Colon (tissue), 2 donors: ENCODE results near the gene TNK1.
"Not testable (repeated sequence)": the region's sequence is repeated elsewhere in the genome, so short reads cannot be mapped to it uniquely, and the experiment has no call there.

Experiments used
- FAIRE-seq: peaks from 2 replicates; lab custom pipeline; 2012; peaks lifted over from hg19 to GRCh38; lab: Jason Lieb, UNC
- donor health status: control.
- donor health status: control.

TNK1 gene

GRCh38 chr17:7380855-7381683, at the start of gene TNK1:
TSS of gene TNK1 (plus strand) at chr17:7381089. CDS start at chr17:7382927, 1,838 bp downstream.
- no peak for FAIRE-seq

DNA sequence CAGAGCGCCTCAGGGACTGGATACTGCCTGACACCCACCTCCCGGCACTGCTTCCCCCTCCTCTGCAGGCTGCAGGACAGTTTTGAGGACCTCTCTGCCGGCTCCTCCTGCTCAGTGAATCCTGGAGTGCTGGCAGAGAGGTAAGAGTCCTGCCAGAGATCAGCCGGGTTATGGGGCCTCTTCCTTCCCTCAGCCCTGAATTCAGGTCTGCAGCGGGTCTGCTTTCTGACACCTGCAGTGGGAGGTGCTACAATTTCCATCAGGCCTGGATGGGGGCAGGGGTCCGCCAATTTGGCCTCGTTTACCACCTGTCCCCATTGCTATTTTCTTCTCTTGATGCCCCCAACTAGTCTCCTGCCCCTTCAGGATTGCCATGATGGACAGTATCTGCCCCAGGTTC, 48.8 kb upstream of the TNK1 start:
- no peak for FAIRE-seq

DNA sequence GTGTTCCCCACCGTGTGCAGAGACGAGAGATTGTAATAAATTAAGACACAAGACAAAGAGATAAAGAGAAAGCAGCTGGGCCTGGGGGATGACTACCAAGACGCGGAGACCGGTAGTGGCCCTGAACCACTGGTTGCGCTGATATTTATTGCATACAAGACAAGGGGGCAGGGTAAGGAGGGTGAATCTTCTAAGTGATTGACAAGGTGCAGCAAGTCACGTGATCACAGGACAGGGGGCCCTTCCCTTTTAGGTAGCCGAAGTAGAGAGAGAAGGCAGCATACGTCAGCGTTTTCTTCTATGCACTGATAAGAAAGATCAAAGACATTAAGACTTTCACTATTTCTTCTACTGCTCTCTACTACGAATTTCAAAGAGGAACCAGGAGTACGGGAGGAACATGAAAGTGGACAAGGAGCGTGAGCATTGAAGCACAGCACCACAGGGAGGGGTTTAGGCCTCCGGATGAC, 48.3 kb upstream of the TNK1 start:
- not testable (repeated sequence) for FAIRE-seq

DNA sequence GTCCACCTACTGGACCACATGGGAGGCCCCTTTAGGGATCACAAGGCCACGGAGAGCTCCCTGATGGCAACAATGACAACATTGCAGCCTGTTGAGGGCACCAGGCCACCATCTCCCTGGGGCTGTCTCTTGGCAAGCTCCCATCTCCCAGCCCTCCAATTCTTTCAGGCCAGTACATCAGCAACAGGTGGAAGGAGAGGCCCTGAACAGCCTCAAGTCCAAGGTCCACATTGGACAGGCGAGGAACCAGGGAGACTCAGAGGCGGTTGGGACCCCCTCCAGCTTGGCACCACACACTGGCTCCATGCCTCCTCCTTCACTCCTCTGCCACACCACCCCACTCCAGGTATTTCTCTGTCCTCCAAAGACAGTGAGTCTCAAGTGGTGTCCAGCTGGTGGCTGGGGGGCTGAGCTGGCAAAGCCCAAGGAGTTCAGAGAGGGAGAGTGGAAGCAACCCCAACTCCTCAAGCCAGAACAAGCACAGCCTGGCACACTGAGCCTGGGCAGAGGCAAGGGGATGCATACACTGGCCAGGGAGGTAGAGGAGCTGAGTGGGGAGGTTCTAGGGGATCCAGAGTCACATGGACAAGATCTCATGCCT, 45.9 kb upstream of the TNK1 start:
- FAIRE-seq, result no peak

DNA sequence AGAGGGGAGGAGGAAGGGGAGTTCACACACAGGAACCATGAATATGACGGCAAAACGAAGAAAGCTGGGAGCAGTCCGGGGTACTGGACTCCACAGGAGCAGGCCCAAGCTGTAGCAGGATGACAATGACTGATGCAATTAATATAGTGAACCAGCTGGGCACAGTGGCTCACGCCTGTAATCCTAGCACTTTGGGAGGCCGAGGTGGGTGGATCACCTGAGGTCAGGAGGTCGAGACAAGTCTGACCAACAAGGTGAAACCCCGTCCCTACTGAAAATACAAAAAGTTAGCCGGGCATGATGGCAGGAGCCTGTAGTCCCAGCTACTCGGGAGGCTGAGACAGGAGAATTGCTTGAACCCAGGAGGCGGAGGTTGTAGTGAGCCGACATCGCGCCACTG, 45.1 kb upstream of the TNK1 start:
- FAIRE-seq, result not testable (repeated sequence)

DNA sequence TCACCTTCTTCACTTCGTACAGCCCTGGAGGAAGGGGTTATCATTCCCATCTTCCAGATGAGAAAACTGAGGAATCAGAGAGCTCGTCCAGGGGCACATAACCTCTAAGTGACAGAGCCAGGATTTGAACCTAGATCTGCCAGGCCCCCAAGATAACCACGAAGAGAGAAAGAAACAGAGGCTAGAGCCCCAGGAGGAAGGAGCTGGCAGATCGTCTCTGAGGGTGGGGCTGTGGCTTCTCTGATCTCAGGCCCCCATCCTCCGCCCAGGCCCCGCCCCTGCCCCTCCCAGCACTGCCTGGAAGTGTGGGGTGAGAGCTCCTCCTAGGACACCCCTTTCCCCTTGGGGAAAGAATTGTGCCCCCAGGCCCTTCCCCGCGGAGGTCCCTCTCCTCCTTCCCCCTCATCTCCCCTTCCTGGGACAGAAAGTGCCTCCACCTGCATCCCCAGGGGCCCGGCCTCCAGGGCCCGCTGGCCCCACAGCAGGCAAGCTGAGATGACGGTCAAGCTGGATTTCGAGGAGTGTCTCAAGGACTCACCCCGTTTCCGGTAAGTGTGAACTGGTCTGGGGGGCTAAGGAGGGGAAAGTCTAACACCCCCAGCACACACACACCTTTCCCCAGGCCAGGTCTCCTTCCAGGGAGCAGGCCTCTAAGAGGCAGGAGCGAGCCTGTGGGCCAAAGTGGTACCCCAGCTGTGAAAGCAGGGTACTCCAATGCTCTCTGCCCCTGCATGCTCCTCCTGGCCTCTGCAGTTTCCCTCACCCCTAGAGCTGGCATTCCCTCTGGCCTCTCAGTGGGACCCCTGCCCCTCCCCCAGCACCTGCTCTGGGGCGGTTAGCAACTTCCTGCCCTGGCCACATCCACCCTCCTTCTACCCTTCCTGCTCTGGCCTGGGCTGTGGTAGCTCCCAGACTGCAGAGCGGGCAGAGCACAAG, 44.4 kb upstream of the TNK1 start, which contains the start of gene ACAP1:
TSS of gene ACAP1 (plus strand) at position 290 of the 936 bp plus-strand sequence. CDS start at position 496, 206 bp downstream.
- no peak for FAIRE-seq

- not testable (repeated sequence) for FAIRE-seq
Measured at GRCh38 chr17:7337600-7337999, 43.3 kb upstream of the TNK1 start.

GRCh38 chr17:7340179-7340578, 40.7 kb upstream of the TNK1 start:
- FAIRE-seq, result no peak

DNA sequence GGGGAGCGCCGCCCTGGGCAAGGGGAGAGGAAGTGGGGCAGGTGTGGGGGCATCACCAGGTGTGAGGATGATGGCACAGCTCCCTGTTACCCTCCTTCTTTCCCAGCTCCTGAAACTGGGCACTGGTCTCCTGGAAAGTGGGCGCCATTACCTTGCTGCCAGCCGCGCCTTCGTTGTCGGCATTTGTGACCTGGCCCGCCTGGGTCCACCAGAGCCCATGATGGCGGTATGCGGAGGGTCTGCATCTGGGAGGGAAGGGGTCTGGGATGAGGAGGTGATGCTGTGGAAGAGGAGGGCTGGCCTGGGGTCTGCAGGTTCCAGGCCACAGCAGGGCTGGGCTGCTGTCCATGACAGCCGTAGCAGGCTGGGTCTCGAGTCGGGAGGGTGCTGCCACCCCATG, 39.0 kb upstream of the TNK1 start:
- no peak for FAIRE-seq

GRCh38 chr17:7343250-7343649, 37.6 kb upstream of the TNK1 start:
- no peak for FAIRE-seq

DNA sequence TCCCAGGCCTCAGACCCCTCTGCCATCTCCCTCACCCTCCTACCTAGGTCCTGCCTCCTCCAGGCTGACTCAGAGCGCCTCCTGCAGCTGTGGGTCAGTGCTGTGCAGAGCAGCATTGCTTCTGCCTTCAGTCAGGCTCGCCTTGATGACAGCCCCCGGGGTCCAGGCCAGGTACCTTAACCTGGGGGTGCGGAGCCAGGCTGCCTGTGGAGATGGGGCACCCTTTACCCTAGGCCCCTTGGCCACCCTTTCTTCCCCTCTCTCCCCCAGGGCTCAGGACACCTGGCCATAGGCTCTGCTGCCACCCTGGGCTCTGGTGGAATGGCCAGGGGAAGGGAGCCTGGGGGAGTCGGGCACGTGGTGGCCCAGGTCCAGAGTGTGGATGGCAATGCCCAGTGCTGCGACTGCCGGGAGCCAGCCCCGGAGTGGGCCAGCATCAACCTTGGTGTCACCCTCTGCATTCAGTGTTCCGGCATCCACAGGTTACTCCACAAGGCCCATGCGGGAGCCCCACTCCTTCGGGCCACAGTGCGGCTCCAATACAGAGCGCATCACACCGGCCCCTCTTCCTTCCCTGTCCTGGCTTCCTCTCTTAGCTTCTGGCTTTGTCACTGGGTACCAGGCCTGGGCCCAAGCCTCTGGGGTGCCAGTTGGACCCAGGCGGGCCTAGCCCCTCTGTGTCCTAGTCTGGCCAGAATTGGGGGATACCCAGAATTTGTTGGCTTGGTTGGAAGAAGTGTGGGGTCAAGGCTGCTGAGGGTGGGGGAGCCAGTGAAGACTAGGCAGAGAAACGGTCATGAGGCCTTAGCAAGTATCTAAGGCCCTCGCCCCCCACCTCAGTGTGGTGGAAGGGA, 33.9 kb upstream of the TNK1 start:
- FAIRE-seq, result no peak

- FAIRE-seq, result no peak
Measured at GRCh38 chr17:7347630-7348477, 33.0 kb upstream of the TNK1 start.

GRCh38 chr17:7348478-7349242, 32.2 kb upstream of the TNK1 start:
- FAIRE-seq, result no peak

DNA sequence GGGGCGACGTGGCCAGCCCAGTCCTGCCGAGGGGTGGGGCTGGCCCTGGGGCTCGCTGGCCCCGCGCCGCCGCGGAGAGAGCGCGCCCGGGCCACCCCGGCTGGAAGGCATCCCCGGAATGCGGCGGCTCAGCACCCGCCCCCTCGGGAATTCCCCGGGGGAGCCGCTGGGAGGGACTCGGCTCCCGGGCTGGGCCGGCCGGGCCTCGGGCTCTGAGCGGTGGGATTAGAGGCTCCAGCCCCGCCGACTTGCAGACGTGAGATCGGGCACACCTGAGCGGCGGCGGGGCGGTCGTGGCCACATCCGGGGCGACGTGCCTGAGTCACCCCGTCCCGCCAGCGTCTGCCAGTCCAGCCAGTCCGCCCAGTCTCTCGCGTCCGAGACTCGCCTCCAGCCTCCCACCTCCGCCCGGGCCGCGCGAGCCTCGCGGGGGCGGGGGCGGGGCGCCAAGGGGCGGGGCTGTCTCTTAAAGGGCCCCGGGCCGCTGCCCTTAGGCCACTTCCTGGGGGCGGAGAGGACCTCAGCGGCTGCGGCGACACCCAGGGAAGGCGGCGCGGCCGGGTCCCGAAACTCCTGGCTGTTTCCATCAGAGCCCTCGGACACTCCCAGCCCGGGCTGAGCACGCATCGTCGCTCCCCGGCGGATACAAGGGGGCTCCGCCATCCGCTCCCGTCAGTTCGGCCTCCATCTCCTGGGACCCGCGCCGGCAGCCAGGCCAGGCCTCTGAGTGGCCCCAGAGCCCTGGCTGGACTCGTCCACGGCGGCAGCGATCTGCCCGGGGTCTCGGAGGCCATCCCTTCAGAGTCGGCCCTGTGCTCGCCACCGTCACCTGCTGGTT, 29.0 kb upstream of the TNK1 start, which contains the start of gene KCTD11:
TSS of gene KCTD11 (plus strand) at position 498 of the 838 bp plus-strand sequence.
- no peak for FAIRE-seq

- FAIRE-seq, result no peak
Measured at GRCh38 chr17:7352503-7352889, 28.4 kb upstream of the TNK1 start.

GRCh38 chr17:7352910-7353635, 27.8 kb upstream of the TNK1 start:
- FAIRE-seq, result no peak

DNA sequence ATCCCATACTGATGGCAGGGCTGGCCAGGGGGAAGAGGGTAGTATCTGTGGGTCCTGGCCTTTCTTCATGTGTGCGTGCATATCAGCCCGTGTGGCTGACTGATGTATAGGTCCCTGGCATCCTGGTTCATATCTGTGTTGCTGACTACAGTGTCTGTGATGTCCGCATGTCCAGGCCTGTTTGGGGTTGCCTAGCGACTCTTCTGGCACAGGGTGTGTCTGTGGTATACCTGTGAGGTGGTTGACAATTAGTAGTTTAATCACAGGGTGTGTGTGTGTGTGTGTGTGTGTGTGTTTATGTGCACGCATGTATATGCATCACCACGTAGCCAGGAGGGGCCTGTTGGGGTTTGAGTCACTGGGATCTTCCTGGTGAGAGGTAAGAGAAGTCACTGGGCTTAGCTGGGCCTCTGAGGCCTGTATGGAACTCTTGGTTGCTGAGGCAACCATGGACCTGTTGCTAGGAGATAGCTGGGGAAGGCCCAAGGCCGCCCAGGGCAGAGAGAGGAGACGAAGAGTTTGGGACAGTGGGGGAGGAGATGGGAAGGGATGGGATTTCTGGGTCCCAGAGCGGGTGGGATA, 26.5 kb upstream of the TNK1 start:
- FAIRE-seq, result no peak

DNA sequence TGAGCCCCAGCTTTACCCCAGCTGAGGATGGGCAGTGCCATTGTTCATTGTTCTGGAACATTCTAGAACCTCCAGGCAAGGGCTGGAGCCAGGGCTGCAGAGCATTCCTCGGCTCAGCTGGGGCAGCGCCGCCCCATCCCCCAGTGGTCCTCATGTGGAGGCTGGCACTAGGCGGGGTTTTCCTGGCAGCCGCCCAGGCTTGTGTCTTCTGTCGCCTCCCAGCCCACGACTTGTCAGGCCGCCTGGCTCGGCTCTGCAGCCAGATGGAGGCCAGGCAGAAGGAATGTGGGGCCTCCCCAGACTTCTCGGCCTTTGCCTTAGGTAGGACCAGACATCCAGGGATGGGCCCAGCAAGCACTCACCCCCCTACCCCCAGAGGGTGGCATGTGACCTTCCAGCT, 25.8 kb upstream of the TNK1 start, which contains the start of gene TMEM95:
TSS of gene TMEM95 (plus strand) at position 104 of the 400 bp plus-strand sequence. CDS start at position 153, 49 bp downstream.
- FAIRE-seq, result no peak
